Measurements from ENCODE around the gene PALM.

GRCh38 chr19:778910-779653 is 70.3 kb downstream of the PALM start:
- TF ChIP-seq CTCF (conservative IDR thresholded peaks at IDR 0.05; ENCODE audit: low read depth, low read length) (no peak), EZH2 (IDR thresholded peaks at IDR 0.05; ENCODE audit: borderline replicate concordance, low read depth, low read length, poor library complexity, severe bottlenecking) (no peak)
